GM12891 (cell line): ENCODE data around the gene FTMT. TPM values are rescaled to one million over a fixed set of nuclear protein-coding genes. Genes with fewer than 3 reads are reported as not detected.
"Not testable (repeated sequence)": the region's sequence is repeated elsewhere in the genome, so short reads cannot be mapped to it uniquely, and the experiment has no call there.

Source experiments
- DNase-seq: peaks from one replicate; pipeline ENCODE4 v3.0.0; 2011; ENCODE audit warnings: low spot score; ENCODE audit not compliant: insufficient read length
- FAIRE-seq: peaks from 2 replicates; lab custom pipeline; 2011; peaks lifted over from hg19 to GRCh38; lab: Jason Lieb, UNC
- PAX5 ChIP-seq: IDR thresholded peaks from 2 replicates; pipeline ENCODE4 v1.6.1; 2011; ENCODE audit warnings: low read length, moderate library complexity, mild to moderate bottlenecking; ENCODE audit not compliant: insufficient read depth, severe bottlenecking
- POLR2A ChIP-seq: IDR thresholded peaks from 2 replicates; pipeline ENCODE4 v1.6.1; 2011; ENCODE audit warnings: low read depth, low read length, control low read depth
- POLR2AphosphoS5 ChIP-seq: IDR thresholded peaks from 2 replicates; pipeline ENCODE4 v1.6.1; 2011; ENCODE audit warnings: low read depth, low read length, control low read depth
- POU2F2 ChIP-seq: IDR thresholded peaks from 2 replicates; pipeline ENCODE4 v1.6.1; 2011; ENCODE audit warnings: low read depth, mild to moderate bottlenecking, control low read depth, low read length, moderate library complexity
- SPI1 ChIP-seq: IDR thresholded peaks from 2 replicates; pipeline ENCODE4 v1.6.1; 2011; ENCODE audit warnings: low read depth, low read length, control low read depth
- TAF1 ChIP-seq: IDR thresholded peaks from 2 replicates; pipeline ENCODE4 v1.6.1; 2011; ENCODE audit warnings: low read depth, low read length, control low read depth
- polyA plus RNA-seq: library from polyadenylated mRNA; unstranded; fragments of >200 nt; gene quantifications from one replicate; pipeline ENCODE4 v1.2.1, GENCODE V29; 2012; ENCODE audit warnings: low read depth, missing spikeins, inconsistent platforms; ENCODE audit not compliant: missing spikeins

FTMT gene
- polyA plus RNA-seq, result not detected

DNA sequence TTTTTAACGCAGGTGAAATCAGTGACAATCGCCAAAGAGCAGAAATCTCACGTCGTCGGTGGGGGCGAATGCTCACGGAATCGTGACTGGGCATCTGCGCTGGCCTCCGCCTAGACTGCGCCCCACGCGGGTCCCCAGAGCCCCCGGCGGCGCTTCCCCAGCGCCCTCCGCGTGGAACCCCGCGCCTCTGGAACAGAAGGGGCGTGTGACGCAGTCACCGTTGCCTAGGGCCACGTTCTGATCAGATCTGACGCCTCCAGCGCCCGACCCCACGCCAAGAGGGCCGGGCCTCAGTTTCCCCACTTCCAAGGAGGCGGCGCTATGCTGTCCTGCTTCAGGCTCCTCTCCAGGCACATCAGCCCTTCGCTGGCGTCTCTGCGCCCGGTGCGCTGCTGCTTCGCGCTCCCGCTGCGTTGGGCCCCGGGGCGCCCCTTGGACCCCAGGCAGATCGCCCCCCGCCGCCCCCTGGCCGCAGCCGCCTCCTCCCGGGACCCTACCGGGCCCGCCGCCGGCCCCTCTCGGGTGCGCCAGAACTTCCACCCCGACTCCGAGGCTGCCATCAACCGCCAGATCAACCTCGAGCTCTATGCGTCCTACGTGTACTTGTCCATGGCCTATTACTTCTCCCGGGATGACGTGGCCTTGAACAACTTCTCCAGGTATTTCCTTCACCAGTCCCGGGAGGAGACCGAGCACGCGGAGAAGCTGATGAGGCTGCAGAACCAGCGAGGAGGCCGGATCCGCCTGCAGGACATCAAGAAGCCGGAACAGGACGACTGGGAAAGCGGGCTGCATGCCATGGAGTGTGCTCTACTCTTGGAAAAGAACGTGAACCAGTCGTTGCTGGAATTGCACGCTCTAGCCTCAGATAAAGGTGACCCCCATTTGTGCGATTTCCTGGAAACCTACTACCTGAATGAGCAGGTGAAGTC lies at the start of gene FTMT:
TSS of gene FTMT (plus strand) at position 240 of the 932 bp plus-strand sequence. CDS start at position 322, 82 bp downstream.
- TF ChIP-seq SPI1, result no peak
- no peak for TF ChIP-seq PAX5
- TF ChIP-seq POLR2A, result no peak
- no peak for TF ChIP-seq POU2F2
- TF ChIP-seq TAF1, result no peak
- no peak for TF ChIP-seq POLR2AphosphoS5
- DNase-seq (no peak), FAIRE-seq (no peak)

DNA sequence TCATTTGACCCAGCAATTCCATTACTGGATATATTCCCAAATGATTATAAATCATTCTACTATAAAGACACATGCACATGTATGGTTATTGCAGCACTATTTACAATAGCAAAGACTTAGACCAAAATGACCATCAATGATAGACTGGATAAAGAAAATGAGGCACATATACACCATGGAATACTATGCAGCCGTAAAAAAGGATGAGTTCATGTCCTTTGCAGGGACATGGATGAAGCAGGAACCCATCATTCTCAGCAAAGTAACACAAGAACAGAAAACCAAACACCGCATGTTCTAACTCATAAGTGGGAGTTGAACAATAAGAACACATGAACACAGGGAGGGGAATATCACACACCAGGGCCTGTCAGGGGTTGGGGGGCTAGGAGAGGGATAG lies 46.4 kb upstream of the FTMT start:
- not testable (repeated sequence) for DNase-seq, FAIRE-seq

DNA sequence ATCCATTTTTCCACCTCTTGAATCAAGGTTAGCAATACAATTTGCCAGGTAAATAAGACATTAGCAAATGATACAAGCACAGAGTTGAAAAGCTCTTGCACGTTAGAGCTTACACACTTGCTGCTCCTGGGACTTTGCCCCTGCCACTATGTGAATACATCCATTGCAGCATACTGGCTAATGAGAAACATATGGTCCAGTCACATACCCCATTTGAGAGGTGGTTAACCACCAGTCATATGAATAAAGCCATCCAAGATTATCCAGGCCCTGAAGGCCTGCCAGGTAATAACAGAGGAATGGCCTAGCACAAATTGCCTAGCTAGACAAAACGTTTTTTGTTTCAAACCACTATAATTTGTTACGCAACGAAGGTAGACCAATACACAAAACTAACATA lies 45.8 kb upstream of the FTMT start:
- DNase-seq (no peak), FAIRE-seq (no peak)
- TF ChIP-seq POLR2A (no peak), TAF1 (no peak), PAX5 (no peak), SPI1 (no peak), POU2F2 (no peak), POLR2AphosphoS5 (no peak)

DNA sequence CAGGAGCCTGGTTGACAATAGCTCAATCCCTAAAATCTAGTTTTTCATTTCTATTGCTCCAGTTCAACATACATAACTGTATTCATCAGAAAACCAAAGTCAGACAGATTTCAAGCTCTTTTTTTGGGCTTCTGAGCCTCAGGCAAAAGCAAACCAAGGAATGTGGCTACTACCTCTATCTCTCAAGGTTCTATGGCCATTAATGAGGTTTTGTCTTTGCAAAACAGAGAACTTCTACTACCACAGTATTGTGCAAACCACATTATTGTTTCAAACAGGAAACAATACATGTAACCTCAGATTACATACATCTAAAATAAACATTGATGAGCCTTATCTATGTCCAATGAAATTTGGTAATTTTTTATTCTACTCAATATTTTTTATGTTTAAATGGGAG lies 35.5 kb upstream of the FTMT start:
- DNase-seq (no peak), FAIRE-seq (no peak)
- no peak for TF ChIP-seq POLR2A
- no peak for TF ChIP-seq PAX5
- no peak for TF ChIP-seq POLR2AphosphoS5

DNA sequence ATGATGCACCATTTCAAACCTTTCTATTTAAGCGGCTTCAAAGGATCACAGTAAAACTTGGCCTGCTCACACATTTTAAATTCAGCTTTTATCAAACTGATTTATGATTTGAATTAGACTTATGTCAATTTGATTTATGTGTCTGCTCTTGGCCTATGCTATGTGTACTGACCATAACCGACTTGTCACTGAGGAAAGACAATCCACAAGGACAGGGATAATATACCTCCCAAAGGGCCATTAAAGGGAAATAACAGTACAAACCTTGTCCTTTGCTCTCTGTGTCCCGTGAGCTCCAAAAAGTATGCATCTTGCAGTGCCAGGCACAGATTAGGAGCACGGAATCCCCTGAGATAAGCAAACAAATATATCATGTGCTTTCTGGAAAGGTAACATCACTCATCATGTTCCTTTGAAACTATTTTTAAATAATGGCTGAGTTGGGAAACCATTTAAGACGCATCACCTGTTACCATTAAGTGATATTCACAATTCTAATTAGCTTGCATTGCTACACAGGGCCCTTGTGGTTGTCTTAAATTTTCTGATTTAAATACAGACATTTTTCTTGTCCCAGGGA lies 31.9 kb upstream of the FTMT start:
- TF ChIP-seq TAF1 (no peak), SPI1 (no peak), PAX5 (no peak), POLR2AphosphoS5 (no peak), POU2F2 (no peak), POLR2A (no peak)
- FAIRE-seq (no peak), DNase-seq (no peak)

DNA sequence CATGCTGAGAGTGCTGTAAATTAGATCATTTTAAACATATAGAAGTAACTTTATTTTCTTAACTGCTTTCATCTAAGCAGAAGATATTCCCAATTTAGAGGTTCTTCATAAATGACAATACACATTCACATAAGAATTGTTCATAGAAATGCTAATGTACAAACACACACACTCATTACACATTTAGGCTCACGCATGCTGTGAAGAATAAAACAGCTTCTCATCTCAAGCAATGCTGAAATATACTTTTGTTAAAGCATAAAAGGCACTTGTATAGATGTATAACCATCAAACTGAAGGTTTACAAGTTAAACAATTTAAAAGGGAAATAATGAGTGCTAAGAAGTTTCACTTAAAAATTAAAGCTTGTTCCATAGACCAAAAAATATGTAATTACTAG lies 18.1 kb upstream of the FTMT start:
- no peak for FAIRE-seq
- TF ChIP-seq POLR2AphosphoS5 (no peak), SPI1 (no peak), TAF1 (no peak), PAX5 (no peak), POU2F2 (no peak), POLR2A (no peak)

DNA sequence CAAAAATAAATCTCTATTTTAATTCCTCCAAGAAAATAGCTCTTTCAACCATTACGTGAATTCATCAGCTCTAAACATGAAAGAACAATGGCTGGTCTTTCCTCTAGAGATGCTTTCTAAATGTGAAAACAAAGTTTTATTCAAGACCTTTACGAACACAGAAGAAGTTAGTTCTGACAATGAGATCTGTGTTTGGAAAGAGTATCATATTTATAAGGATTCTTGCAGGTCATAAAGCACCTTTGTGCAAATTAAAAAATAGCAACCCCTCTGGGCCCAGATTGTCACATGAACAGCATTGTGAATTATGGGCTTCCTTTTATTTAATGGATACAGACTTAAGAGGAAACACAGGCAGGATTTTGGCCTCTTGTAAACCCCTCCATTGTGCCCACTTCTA lies 17.7 kb upstream of the FTMT start:
- no peak for FAIRE-seq
- no peak for DNase-seq
- TF ChIP-seq SPI1 (no peak), POLR2AphosphoS5 (no peak), POU2F2 (no peak), PAX5 (no peak)

More for the DNA sequence above, 18.1 kb upstream of the FTMT start:
- no peak for DNase-seq

DNA sequence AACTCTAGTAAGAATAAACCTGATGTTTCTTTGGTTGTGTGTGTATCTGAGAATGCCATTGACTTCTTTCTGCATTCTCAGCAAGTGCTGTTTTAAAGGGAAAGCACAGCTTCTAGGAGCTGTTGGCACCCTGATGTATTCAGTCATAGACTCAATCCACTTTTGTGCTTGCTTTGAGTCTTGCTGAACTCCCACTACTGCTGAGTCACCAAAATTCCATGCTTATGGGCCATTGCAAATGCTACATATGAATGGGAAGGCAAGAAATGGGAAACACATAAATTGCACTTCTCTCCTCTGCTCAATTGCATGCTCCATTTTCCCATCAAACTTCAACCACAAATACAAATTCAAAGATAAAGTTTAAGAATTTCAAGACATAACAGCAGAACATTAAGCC lies 9.8 kb upstream of the FTMT start:
- no peak for DNase-seq
- no peak for FAIRE-seq

DNA sequence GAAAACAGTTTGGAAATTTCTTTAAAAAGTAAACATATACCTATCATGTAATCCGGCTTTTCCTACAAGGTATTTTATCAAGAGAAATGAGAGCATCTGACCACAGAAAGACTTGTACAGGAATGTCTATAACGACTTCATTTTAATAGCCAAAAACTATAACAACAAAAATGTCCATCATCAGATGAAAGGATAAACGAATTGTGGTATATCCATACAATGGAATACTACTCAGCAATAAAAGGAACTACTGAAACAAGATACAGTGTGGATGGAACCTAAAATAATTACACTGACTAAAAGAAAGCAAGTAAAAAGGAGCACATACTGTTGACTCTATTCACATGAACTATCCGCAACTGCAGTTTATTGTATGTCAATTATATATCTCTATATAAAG lies 1.4 kb upstream of the FTMT start:
- TF ChIP-seq POU2F2 (no peak), POLR2A (no peak), TAF1 (no peak), POLR2AphosphoS5 (no peak)
- DNase-seq, result no peak
- FAIRE-seq, result no peak

More for the DNA sequence above, 9.8 kb upstream of the FTMT start:
- TF ChIP-seq TAF1 (no peak), POLR2A (no peak), POLR2AphosphoS5 (no peak), POU2F2 (no peak), PAX5 (no peak), SPI1 (no peak)

DNA sequence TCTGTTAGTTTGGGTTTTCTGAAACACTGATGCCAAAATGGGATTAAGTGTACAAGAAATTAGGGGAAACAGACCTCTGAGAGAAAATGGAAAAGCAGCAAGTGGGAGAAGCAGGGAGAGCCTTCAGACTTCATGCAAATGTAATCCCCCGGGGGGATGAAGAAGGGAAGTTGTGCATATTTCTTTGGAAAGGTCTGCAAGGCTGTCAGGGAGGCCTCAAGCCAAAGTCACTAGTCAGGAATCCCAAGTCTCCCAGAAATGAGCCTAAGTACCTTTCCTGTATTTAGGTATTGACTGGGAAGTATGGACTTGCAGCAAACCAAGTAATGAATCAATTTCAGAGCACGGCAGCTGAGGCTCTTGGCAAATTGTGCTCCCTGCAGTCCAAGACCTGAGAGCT lies 2.2 kb downstream of the FTMT start:
- TF ChIP-seq PAX5, result no peak
- TF ChIP-seq POLR2A, result no peak
- TF ChIP-seq SPI1, result no peak
- TF ChIP-seq TAF1, result no peak
- DNase-seq (no peak), FAIRE-seq (no peak)

DNA sequence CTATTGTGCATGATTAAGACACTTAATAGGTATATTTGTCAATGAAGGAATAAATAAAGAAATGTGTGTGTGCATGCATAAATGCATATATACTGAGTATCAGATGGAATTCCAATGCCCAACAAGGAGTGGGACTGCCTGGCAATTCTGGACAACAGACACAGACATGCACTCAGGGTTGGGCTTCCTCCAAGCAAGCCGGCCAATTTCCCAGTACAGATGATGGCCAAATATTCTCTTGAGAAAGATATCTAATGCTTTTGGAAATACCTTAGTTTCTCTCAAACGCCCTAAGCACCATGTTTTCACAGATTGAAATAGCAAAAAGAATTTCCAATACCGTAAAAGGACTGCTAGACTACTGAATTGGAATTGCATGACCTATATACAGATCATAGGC lies 11.1 kb downstream of the FTMT start:
- FAIRE-seq, result no peak
- TF ChIP-seq PAX5 (no peak), POLR2A (no peak), POU2F2 (no peak), SPI1 (no peak), POLR2AphosphoS5 (no peak), TAF1 (no peak)
- DNase-seq, result no peak
